ENCODE data around the gene SNX20. TPM values are rescaled to one million over a fixed set of nuclear protein-coding genes. Genes with fewer than 3 reads are reported as not detected.

The SNX20 gene
- total RNA-seq, 1 donor from 2014 or later, result not detected

DNA sequence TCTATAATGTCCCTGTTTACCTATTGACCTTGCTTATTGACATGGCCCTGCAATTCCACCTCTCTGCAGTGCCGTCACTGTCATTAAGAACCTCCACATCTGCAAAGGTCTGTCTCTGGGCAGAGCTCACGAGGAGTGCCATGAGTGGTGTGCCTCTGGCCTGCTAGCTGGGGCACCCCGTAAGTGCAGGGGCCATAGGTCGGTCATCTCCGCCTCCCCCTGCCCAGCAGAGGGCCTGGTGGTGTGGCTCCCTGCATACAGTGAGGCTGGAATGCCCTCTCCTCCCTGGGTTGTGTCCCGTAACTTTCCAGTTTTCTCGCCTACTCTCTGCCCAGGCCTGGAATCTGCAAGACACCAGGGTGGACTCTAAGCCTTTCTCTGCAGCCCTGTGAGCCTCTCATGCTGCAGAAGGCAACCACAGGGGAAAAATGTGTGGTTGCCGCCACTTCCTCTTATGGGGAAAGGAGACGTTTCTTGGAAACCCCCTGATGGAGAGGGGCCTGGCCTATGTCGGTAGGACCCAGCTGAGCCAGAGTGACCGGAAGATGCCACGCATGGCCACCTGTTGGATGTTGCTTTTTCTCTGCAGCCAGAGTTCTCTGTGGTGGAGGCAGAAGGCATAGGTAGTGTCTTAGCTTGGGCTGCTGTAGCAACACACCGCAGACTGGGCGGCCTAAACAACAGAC is 2.7 kb upstream of the SNX20 start:
- peaks cover 3% of the 10 kb centered on the region for H3K27me3 Mint-ChIP-seq (ENCODE audit: unreplicated experiment)
- H3K27ac Mint-ChIP-seq (ENCODE audit: unreplicated experiment), result no peak overlapping the region

DNA sequence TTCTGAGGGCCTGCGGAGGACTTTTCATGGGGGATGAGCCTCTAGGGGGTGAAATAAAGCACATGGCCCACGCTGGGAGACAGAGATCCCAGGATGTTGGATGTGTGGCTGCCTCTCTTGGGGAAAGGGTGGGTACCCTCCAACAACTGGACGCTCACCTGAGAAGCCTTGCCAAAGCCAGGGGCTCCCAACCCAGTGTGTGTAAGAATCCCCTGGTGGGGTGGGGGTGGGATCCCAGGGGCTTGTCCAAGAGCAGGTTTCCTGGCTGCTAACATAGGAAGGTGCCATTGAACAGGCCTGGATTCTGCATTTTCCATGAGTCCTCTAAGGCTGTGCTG is 587 bp downstream of the SNX20 start:
- H3K27me3 Mint-ChIP-seq (ENCODE audit: unreplicated experiment), result peaks cover 4% of the 10 kb centered on the region
- TF ChIP-seq, protein P1, sequence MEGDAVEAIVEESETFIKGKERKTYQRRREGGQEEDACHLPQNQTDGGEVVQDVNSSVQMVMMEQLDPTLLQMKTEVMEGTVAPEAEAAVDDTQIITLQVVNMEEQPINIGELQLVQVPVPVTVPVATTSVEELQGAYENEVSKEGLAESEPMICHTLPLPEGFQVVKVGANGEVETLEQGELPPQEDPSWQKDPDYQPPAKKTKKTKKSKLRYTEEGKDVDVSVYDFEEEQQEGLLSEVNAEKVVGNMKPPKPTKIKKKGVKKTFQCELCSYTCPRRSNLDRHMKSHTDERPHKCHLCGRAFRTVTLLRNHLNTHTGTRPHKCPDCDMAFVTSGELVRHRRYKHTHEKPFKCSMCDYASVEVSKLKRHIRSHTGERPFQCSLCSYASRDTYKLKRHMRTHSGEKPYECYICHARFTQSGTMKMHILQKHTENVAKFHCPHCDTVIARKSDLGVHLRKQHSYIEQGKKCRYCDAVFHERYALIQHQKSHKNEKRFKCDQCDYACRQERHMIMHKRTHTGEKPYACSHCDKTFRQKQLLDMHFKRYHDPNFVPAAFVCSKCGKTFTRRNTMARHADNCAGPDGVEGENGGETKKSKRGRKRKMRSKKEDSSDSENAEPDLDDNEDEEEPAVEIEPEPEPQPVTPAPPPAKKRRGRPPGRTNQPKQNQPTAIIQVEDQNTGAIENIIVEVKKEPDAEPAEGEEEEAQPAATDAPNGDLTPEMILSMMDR (IDR thresholded peaks at IDR 0.05; ENCODE audit: unreplicated experiment), result no peak

More for the DNA sequence above, 2.7 kb upstream of the SNX20 start:
- Mint-ChIP-seq H3K4me1 (ENCODE audit: unreplicated experiment) (peaks cover 5% of the 10 kb centered on the region), H3K36me3 (ENCODE audit: low read depth, unreplicated experiment) (no peaks in the 10 kb centered on the region), H3K9me3 (ENCODE audit: unreplicated experiment) (no peaks in the 10 kb centered on the region), H3K4me3 (ENCODE audit: unreplicated experiment) (no peak overlapping the region)
- DNase-seq (ENCODE audit: low spot score), result no peak
- TF ChIP-seq, protein P1 (IDR thresholded peaks at IDR 0.05; ENCODE audit: unreplicated experiment), result no peak

DNA sequence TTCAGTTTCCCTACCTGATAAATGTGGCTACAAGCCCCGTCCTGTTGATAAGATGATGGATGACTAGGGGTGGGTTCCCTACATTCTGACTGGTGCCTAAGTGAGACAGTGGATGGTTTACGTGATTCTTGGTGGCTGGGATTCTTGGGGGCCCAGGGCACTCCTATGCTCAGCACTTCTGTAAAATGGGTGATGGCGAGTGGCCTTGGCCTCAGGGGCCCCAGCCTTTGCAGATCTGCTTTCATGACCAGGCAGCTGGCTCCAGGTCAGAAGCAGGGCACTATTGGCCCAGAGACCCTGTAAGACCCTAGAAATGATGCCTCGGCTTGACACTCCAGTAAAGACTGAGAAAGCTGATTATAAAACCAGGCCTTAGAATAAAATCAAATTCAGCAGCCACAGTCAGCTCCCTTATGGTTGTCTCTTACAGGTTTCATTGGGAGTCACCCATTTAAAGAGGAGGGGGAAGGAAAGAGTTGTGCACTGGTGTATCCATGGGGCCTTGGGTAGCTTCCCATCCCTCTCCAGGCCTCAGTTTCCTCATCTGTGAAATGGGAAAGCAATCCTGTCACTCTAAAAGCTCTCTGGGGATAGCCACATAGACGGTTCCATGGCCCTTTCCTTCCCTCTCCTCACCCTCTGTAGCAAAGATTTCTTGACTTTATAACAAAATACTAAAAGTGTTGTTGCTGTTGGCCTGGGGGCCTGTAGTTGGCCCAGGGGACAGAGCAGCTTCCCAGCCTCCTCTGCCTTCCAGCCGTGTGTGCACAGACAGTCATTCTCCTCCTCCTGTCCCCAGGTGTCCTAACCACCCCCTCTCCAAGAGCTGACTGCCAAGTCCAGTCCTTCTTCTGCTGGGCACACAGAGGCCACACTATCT is 1.2 kb downstream of the SNX20 start:
- Mint-ChIP-seq H3K4me3 (ENCODE audit: unreplicated experiment) (no peak overlapping the region), H3K27ac (ENCODE audit: unreplicated experiment) (no peak overlapping the region), H3K36me3 (ENCODE audit: low read depth, unreplicated experiment) (no peaks in the 10 kb centered on the region), H3K27me3 (ENCODE audit: unreplicated experiment) (peaks cover 4% of the 10 kb centered on the region), H3K4me1 (ENCODE audit: unreplicated experiment) (no peaks in the 10 kb centered on the region), H3K9me3 (ENCODE audit: unreplicated experiment) (no peaks in the 10 kb centered on the region)
- no peak for DNase-seq (ENCODE audit: low spot score)
- TF ChIP-seq, protein P1 (IDR thresholded peaks at IDR 0.05; ENCODE audit: unreplicated experiment), result no peak

More for the DNA sequence above, 587 bp downstream of the SNX20 start:
- Mint-ChIP-seq H3K4me3 (ENCODE audit: unreplicated experiment) (no peak overlapping the region), H3K4me1 (ENCODE audit: unreplicated experiment) (no peaks in the 10 kb centered on the region), H3K9me3 (ENCODE audit: unreplicated experiment) (no peaks in the 10 kb centered on the region), H3K36me3 (ENCODE audit: low read depth, unreplicated experiment) (no peaks in the 10 kb centered on the region), H3K27ac (ENCODE audit: unreplicated experiment) (no peak overlapping the region)
- no peak for DNase-seq (ENCODE audit: low spot score)

DNA sequence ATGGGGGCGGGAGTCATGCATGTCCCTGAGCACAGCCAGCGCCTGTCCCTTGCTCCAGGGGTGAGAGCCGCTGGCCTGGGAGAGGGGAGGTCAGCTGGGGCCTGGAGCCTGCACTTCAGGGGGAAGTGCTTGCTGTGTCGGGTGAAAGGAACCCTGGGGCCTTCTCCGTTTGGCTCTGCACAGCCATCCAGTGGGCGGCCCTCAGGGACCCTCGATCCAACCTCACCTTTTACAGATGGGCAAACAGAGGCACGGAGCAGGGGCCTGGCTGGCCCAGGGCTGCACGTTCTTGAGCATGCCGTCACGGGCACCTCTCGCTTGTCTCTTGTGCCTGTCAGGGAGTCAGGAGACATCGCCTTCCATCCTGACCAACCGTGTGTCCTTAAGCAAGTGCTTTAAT is 1.8 kb downstream of the SNX20 start:
- Mint-ChIP-seq H3K27ac (ENCODE audit: unreplicated experiment) (no peak overlapping the region), H3K4me3 (ENCODE audit: unreplicated experiment) (no peak overlapping the region), H3K36me3 (ENCODE audit: low read depth, unreplicated experiment) (no peaks in the 10 kb centered on the region), H3K27me3 (ENCODE audit: unreplicated experiment) (peaks cover 4% of the 10 kb centered on the region), H3K4me1 (ENCODE audit: unreplicated experiment) (no peaks in the 10 kb centered on the region), H3K9me3 (ENCODE audit: unreplicated experiment) (no peaks in the 10 kb centered on the region)
- no peak for DNase-seq (ENCODE audit: low spot score)
- TF ChIP-seq, protein P1 (IDR thresholded peaks at IDR 0.05; ENCODE audit: unreplicated experiment), result no peak

DNA sequence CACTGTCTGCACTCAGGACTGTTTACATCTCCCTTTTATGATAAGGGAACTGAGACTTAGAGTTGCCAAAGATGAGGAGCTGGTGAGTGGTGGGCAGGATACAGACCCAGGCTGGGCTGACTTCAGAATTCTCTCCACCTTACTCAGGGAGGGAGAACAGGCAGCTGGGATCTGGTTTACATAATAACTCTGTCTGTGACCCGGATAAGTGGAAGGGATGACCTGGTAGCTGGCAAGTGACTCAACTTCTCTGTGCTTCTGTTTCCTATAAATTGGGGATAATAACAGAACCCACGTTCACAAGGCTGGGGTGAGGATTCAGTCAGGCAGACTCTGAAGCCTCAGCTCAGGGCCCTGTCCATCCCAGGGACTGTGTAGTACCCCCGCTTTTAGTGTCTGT is 2.6 kb downstream of the SNX20 start:
- no peak for DNase-seq (ENCODE audit: low spot score)
- no peak overlapping the region for H3K4me3 Mint-ChIP-seq (ENCODE audit: unreplicated experiment)
- H3K27me3 Mint-ChIP-seq (ENCODE audit: unreplicated experiment), result peaks cover 4% of the 10 kb centered on the region
- no peaks in the 10 kb centered on the region for H3K36me3 Mint-ChIP-seq (ENCODE audit: low read depth, unreplicated experiment)
- H3K9me3 Mint-ChIP-seq (ENCODE audit: unreplicated experiment), result no peaks in the 10 kb centered on the region
- no peaks in the 10 kb centered on the region for H3K4me1 Mint-ChIP-seq (ENCODE audit: unreplicated experiment)
- H3K27ac Mint-ChIP-seq (ENCODE audit: unreplicated experiment), result no peak overlapping the region
- TF ChIP-seq, protein P1 (IDR thresholded peaks at IDR 0.05; ENCODE audit: unreplicated experiment), result no peak

Data from endothelial cell (in vitro differentiated cells).